ENCODE data around the gene DAGLA.

- TF ChIP-seq CTCF (IDR thresholded peaks at IDR 0.05) (no peak), MAX (CRISPR knock-in tag; IDR thresholded peaks at IDR 0.05) (no peak), ATF2 (CRISPR knock-in tag; IDR thresholded peaks at IDR 0.05; ENCODE audit: borderline replicate concordance, low read depth) (no peak), AFF4 (CRISPR knock-in tag; IDR thresholded peaks at IDR 0.05; ENCODE audit: borderline replicate concordance) (no peak), ZNF512 (CRISPR knock-in tag; IDR thresholded peaks at IDR 0.05; ENCODE audit: borderline replicate concordance) (no peak), ATF1 (CRISPR knock-in tag; IDR thresholded peaks at IDR 0.05) (no peak)
Measured at GRCh38 chr11:61675826-61676225, 4.4 kb upstream of the DAGLA start.

Measured in WTC11 (cell line).